HepG2 (cell line): ENCODE data around the gene KLHDC2. TPM values are rescaled to one million over a fixed set of nuclear protein-coding genes. Genes with fewer than 3 reads are reported as not detected.

Experiments used
- JARID2 ChIP-seq: sonication (generic); formaldehyde crosslinking; IDR thresholded peaks from 2 replicates; pipeline ENCODE4 v1.8.1; 2023; ENCODE audit warnings: missing genetic modification reagents, inconsistent platforms; ENCODE audit not compliant: insufficient replicate concordance
- NBN ChIP-seq: fragments of 450-650 bp; conservative IDR thresholded peaks from 2 replicates; pipeline ENCODE4 v1.6.1; 2017
- RNF2 ChIP-seq: fragments of 450-650 bp; conservative IDR thresholded peaks from 2 replicates; pipeline ENCODE4 v1.6.1; 2016; ENCODE audit warnings: low read depth
- TOPORS ChIP-seq: sonication (generic); formaldehyde crosslinking; IDR thresholded peaks from 2 replicates; pipeline ENCODE4 v1.8.0; 2023; ENCODE audit warnings: mild to moderate bottlenecking, missing genetic modification reagents
- ZNF354B ChIP-seq: sonication (generic); formaldehyde crosslinking; IDR thresholded peaks from 2 replicates; pipeline ENCODE4 v1.8.0; 2022; ENCODE audit warnings: mild to moderate bottlenecking, missing genetic modification reagents
- ZNF670 ChIP-seq: sonication (generic); formaldehyde crosslinking; IDR thresholded peaks from 2 replicates; pipeline ENCODE4 v1.8.0; 2022; ENCODE audit warnings: mild to moderate bottlenecking, missing genetic modification reagents, borderline replicate concordance
- polyA plus RNA-seq, 8 experiments: library from polyadenylated mRNA; depleted of rRNA in 3 of 8; stranded (reverse) in 7 of 8; unstranded in 1 of 8; fragments of >200 nt; fragmentation: Illumina TruSeq in 4 of 8; extraction: Trizol in 4 of 8; gene quantifications; 2 replicates each; pipeline versions ENCODE4 v1.2.1 to v1.2.3, GENCODE V29; 2011 to 2016; ENCODE audit warnings: low read depth in 4 of 8, missing spikeins in 1 of 8, mixed read lengths in 1 of 8; ENCODE audit not compliant: insufficient read depth in 1 of 8
- total RNA-seq, 5 experiments: library from RNA; depleted of rRNA; stranded (reverse); fragments of >200 nt; fragmentation: Illumina TruSeq; extraction: Trizol; gene quantifications; 2 replicates each; pipeline ENCODE4 v1.2.3, GENCODE V29; 2016; ENCODE audit warnings: low read depth in 1 of 5
- TF ChIP-seq, protein P1 (sequence below): sonication (generic); formaldehyde crosslinking; IDR thresholded peaks from 2 replicates; pipeline ENCODE4 v1.5.0; 2020; ENCODE audit warnings: missing genetic modification reagents
- TF ChIP-seq, protein P2 (sequence below): IDR thresholded peaks from 2 replicates; pipeline ENCODE4 v1.6.1; 2016; ENCODE audit warnings: low read depth, control low read depth
- TF ChIP-seq, protein P3 (sequence below): sonication (generic); formaldehyde crosslinking; IDR thresholded peaks from 2 replicates; pipeline ENCODE4 v1.4.0; 2020; ENCODE audit warnings: missing genetic modification reagents

KLHDC2 gene
- total and polyA plus RNA-seq, 2 of the 13 experiments (the other 11 are each of a cell fraction or from before 2014, with no cell fraction given): 95.5 to 170 TPM

DNA sequence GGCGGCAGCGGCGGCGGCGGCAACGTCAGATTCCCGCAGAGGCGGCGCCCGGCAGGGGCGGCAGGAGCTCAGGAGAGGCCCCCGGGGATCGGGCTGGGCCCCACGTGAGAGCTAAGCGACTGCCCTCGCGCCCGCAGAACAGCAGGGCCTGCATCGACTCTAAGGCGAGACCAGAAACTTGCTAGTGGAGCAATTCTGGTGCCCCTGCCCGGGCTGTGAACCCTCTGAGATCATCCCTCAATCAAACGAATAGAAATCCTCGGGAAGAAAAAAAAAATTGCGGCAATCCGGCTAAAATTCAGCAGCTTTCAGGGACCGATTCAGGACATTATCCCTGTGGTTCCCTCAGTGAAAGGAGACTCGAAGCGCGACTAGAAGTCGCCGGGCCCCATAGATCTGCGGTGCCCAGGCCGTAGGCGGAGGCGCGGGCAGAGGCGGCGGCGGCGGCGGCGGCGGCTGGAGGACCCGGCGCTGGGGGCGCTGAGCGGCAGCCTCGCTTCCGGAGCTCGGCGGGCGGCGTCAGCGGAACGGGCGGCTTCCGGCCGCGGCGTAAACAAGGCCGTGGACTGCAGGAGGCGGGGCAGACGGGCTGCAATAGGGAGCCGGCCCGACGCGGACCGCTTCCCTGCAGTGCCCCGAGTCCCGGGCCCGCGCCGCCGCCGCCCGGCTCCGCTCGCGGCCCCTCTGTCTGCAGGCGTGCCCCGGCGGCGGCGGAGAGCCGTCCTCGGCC lies at the start of gene KLHDC2 (continued):
- no peak for TF ChIP-seq JARID2 (CRISPR knock-in tag)
- TF ChIP-seq, protein P1, sequence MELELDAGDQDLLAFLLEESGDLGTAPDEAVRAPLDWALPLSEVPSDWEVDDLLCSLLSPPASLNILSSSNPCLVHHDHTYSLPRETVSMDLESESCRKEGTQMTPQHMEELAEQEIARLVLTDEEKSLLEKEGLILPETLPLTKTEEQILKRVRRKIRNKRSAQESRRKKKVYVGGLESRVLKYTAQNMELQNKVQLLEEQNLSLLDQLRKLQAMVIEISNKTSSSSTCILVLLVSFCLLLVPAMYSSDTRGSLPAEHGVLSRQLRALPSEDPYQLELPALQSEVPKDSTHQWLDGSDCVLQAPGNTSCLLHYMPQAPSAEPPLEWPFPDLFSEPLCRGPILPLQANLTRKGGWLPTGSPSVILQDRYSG (CRISPR knock-in tag): peak; percentile 80
- no peak for TF ChIP-seq NBN
- TF ChIP-seq, protein P2, sequence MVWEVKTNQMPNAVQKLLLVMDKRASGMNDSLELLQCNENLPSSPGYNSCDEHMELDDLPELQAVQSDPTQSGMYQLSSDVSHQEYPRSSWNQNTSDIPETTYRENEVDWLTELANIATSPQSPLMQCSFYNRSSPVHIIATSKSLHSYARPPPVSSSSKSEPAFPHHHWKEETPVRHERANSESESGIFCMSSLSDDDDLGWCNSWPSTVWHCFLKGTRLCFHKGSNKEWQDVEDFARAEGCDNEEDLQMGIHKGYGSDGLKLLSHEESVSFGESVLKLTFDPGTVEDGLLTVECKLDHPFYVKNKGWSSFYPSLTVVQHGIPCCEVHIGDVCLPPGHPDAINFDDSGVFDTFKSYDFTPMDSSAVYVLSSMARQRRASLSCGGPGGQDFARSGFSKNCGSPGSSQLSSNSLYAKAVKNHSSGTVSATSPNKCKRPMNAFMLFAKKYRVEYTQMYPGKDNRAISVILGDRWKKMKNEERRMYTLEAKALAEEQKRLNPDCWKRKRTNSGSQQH (CRISPR knock-in tag): no peak
- TF ChIP-seq RNF2: 0 out of 2 replicates have a peak, but pooled peaks have one; percentile 43
- TF ChIP-seq ZNF670 (CRISPR knock-in tag): no peak
- peak; percentile 80; the same call in 1 of the 2 replicates for TF ChIP-seq TOPORS (CRISPR knock-in tag)
- TF ChIP-seq, protein P3, sequence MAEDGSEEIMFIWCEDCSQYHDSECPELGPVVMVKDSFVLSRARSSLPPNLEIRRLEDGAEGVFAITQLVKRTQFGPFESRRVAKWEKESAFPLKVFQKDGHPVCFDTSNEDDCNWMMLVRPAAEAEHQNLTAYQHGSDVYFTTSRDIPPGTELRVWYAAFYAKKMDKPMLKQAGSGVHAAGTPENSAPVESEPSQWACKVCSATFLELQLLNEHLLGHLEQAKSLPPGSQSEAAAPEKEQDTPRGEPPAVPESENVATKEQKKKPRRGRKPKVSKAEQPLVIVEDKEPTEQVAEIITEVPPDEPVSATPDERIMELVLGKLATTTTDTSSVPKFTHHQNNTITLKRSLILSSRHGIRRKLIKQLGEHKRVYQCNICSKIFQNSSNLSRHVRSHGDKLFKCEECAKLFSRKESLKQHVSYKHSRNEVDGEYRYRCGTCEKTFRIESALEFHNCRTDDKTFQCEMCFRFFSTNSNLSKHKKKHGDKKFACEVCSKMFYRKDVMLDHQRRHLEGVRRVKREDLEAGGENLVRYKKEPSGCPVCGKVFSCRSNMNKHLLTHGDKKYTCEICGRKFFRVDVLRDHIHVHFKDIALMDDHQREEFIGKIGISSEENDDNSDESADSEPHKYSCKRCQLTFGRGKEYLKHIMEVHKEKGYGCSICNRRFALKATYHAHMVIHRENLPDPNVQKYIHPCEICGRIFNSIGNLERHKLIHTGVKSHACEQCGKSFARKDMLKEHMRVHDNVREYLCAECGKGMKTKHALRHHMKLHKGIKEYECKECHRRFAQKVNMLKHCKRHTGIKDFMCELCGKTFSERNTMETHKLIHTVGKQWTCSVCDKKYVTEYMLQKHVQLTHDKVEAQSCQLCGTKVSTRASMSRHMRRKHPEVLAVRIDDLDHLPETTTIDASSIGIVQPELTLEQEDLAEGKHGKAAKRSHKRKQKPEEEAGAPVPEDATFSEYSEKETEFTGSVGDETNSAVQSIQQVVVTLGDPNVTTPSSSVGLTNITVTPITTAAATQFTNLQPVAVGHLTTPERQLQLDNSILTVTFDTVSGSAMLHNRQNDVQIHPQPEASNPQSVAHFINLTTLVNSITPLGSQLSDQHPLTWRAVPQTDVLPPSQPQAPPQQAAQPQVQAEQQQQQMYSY (CRISPR knock-in tag): peak; percentile 51; the same call in 1 of the 2 replicates
- no peak for TF ChIP-seq ZNF354B (CRISPR knock-in tag)
